Ureter (tissue), 1 donor: ENCODE results near the gene AHDC1. TPM values are rescaled to one million over a fixed set of nuclear protein-coding genes. Genes with fewer than 3 reads are reported as not detected.
"Not testable (repeated sequence)": the region's sequence is repeated elsewhere in the genome, so short reads cannot be mapped to it uniquely, and the experiment has no call there.

ENCODE experiments used
- DNase-seq: peaks from one replicate; pipeline ENCODE4 v3.0.0-alpha.2; 2020; ENCODE audit warnings: low spot score
- total RNA-seq: library from RNA; stranded (reverse); gene quantifications from one replicate; pipeline ENCODE4 v1.2.4, GENCODE V29; 2023
- donor health status: DM: yes; HTN: yes; CAD: no.

AHDC1 gene
- total RNA-seq, 1 donor from 2014 or later: 27.3 TPM

DNA sequence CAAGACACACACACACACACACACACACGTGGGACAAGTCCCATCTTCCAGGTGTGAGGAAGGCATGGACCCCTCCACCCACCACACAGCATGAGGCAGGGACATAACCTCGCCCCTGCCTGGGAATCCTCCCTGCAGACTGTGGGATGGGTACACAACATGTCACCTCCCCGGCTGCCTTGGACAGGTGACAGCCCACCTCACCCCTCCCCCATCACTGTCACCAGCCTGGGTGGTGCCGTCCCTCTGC, 40.7 kb downstream of the AHDC1 start:
- DNase-seq: peak; percentile 44

GRCh38 chr1:27562534-27563340, 41.2 kb downstream of the AHDC1 start:
- DNase-seq: no peak

GRCh38 chr1:27562021-27562420, 41.9 kb downstream of the AHDC1 start:
- no peak for DNase-seq

- no peak for DNase-seq
Observed at GRCh38 chr1:27561124-27561899, 42.6 kb downstream of the AHDC1 start.

DNA sequence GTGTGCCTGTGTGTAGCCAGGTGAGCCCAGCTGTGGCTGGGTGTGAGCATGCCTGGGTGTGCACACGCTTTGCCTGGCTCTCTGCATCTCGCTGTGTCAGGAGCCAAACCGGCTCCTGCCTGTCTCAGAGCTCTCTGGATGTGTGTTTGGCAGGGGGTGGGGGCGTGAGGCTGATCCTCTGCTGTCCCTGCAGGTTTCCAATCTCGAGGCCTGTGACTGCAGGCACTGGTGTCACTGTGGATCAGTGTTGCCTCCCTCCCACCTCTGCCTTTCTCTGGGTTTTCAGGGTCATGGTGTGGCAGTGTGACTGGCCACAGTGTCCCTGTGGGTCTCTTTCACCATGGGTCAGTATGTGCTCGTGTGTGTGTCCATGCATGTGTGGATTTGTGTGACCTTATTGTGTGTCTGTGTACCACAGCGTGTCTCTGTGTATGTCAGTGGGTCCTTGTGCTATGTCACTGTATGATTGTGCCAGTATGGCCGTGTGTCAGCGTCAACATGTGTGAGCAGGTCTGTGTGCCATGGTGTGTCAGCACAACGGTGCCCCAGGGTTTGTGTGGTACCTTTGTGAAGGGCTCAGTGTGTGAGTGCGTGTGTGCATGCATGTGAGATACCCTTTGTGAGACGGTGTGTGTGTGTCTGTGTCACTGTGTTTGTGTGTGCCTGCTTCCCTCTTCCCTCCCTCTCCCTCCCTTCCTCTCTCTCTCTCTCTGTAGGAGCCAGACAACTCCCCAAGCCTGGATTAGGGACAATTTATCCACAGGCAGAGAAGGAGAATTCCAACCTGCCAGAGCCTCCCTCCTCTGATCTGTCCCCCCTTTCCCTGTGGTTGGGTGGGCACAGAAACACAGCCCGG, 43.4 kb downstream of the AHDC1 start:
- no peak for DNase-seq

GRCh38 chr1:27559466-27560030, 44.4 kb downstream of the AHDC1 start:
- no peak for DNase-seq

DNA sequence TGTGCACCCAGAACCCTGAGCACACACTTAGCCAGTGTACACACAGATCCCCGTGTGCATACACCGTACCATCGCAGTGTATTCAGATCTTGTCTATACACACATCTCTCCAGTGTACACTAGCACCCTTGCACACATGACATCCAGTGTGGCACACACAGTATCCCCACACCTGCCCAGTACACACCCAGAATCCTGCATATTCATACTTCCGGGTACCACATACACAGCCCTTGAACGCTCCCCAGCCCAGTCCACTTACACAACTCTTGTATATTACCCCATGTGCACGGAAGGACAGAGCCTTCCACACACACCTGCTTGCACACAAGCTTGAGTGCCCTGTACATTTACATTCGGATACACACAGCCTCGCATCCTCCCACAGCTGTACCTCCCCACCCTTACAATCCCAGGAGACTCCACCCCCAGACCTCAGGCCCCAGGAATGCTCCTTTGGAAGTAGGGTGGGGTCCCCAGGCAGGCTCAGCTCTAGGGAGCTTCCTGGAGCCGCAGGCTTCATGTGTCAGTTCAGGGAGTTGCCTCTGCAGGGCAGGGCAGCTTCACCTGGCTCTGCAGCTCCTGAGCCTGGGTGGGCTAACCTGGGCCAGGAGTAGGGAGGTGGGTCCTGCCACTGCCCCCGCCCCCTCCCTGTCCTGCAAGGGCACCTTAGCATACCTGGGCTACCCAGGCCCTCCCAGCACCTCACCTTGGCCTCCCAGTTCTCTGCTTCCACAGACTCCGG, 46.2 kb downstream of the AHDC1 start:
- DNase-seq: no peak

DNA sequence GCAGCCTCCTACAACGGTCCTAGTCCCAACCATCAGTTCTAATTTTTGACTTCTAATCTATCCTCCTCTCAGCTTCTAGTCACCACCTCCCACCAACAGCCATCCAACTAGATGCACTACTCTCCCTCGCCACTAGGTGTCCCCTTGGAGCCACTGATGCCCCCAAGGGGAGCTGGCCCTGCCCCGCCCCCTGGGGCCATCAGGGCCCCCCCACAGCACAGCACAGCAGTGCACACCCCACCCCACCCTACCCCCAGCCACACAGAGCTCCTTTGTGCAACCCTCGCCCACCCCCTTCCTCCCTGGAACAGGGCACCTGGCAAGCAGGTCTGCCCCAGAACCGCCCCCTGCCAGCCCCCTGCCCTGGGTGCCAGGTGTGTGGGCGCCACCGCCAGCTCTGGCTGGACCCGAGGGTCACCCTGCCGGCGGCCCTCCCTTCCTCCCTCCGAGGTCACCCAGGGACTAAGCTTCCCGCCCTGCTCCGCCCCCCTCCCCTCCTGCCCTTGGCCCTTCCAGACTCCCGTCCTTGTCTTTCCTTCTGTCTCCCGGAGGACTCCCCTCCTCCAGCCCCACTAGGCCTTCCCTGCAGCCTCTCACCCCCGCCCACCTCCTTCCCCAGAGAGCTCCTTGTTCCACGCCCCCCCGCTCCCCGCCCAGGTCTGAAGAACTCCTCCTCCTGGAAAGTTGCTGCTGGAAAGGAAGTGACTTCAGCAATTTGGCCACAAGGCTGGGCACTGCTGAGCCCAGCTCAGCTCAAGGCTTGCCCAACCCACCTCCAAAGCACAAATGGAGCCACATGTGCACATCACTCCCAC, 47.0 kb downstream of the AHDC1 start:
- DNase-seq: peak; percentile 93

- DNase-seq: no peak
Observed at GRCh38 chr1:27556435-27556780, 47.5 kb downstream of the AHDC1 start.

GRCh38 chr1:27555700-27556424, 48.1 kb downstream of the AHDC1 start:
- no peak for DNase-seq

DNA sequence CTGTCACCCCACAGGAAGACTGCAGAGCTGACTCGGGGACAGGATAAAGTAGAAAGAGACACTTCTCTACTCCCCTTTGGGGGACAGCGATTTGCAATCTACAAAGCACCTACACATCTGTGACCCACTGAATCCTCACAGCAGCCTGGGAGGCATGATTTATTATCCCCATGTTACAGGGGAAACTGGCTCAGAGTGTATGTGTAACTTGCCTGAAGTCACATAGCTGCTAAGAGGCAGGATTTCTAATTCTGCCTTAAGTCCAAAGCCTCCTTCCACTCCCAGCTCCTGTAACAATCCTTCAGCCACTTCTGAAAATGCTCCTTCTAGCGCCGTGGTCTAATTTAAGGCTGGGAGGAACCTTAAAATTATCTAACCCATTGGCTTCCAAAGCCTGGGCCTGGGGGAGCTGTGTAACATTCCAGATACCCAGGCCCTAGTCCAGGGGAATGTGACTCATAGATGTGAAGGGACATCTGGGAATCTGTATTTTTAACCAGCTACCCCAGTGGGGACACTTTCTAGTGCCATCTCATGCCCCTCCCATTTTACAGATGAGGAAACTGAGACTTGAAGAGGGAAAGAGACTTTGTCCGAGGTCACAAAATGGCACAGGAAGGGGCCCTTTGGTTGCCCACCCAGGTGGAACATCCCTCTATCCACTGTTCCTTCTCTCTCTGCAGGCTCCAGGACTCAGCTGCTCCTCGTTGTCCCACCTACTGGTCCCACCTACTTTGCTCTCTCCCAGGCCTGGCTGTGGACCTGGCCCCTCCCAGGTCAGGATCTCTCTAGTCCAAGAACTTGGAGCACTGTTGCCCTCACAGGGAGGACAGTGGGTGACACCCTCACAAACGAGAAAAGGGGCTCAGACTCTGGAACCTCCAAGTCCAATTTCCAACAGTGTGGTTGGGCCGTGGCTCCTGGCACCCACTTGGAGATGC, 48.9 kb downstream of the AHDC1 start:
- DNase-seq: no peak

DNA sequence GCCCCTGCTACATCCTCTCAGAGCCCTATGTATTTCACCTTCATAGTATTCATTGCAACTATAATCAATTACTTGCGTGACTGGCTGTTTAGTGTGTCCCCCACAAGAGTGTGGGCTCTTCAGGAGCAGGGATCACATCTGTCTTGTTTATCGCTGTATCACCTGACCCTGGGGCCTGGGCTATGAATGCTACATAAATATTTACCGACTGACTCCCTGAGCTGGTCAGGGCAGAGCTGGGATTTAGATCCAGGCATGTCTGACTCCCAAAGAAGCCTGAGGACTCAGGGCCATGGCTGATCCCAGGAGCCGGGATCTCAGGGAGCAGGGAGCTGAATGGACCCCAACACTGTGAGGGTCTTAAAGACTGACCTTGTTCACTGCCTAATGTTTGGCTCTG, 49.7 kb downstream of the AHDC1 start:
- DNase-seq: no peak

- not testable (repeated sequence) for DNase-seq
Observed at GRCh38 chr1:27553823-27554222, 50.1 kb downstream of the AHDC1 start.

- DNase-seq: no peak
Observed at GRCh38 chr1:27552911-27553420, 51.0 kb downstream of the AHDC1 start.

DNA sequence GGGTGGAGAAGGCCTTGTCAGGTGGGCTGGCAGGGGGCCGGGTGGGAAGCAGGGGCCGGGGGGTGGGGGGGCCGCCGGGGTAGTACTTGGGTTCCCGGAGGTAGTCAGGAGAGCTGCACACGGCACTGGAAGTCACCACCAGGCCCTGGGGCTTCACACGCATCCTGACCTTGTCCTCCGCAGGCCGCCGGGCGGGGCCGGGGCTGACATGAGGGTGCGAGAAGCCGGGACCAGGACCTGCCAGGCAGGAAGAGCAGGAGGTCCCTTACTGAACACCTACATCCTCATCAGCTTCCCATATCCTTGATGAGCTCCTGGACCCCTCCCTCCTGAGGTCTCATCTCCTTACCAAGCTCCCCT, 52.0 kb downstream of the AHDC1 start:
- no peak for DNase-seq

DNA sequence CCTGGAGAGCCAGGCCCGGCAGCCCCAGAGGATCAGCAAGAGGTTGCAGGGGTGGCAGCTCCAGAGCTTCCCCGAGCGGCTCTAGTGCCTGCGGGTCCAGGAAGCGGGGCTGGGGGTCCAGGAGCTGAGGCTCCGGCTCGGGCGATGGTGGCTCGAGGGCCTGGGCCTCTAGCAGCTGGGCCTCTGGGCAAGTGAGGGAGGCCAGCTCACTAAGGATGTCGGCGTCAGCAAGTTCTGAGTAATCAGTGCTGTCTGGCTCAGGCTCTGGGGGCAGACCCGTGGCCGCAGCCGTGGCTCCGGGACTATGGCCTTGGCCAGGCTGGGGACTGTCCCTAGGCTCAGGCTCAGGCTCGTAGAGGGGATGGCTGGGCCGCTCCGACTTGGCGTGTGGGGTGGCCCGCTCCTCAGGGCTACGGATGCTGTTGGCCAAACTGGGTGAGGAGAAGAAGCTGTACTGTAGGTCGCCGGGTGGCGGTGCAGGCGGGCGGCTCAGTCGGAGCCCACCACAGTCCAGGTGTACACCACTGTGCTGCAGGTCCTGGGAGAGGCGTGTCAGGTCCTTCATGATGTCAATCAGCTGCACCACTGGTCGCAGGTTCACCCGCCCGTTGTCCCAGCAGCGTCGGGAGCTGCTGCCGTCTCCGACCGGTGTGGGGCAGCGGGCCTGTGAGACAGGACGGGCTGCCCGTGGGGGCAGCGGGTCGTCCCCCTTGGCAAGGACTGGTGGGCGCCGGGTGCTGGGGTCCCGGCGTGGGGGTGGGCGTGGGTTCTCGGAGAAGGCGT, 52.6 kb downstream of the AHDC1 start:
- DNase-seq: no peak

- no peak for DNase-seq
Observed at GRCh38 chr1:27550510-27551169, 53.3 kb downstream of the AHDC1 start.
